ENCODE results near the gene SYCP2.

Gene SYCP2

DNA sequence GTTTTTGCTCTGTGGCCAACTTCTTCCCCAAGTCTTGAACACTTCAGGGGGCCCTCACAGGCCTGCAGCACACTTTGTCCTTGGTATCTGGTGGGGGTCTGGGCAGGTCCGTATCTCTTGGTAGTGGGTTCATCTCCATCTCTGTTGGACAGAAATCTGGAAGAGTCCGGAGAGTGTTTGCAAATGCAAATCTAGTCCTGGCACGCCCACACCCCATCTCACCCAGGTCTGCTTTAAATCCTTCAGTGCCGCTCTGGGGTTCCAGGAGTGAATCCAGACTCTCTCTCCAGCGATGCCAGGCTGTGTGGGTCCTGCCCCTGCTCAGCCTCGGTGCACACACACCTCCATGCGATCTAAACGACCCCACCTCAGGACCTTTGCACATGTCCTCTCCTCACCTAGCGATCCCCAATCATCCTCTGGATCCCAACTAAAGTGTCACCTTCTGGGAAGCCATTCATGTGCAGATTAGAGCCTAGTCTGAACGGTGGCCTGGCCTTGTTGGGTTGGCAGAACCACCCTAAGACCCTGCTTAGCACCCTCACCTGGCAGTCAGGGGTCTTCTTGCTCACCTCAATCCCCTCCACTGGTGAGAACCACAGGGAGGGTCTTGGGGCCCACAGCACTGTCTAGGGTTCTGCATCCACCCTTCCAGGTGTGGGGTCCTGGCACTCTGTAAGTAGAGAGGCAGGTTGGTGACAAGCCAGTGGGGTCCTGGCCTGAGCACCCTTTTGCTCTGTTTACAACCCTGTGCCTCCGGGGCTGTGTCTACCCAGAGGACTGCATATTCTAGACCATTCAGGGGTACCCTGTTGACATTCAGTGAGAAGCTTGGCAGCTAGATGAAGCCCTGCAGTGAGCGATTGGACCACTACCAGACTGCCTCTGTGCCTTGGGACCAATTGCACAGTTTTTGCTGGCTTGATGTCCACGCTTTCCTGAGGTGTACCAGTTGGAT lies 100.8 kb downstream of the SYCP2 start:
- DNase-seq: no peak

DNA sequence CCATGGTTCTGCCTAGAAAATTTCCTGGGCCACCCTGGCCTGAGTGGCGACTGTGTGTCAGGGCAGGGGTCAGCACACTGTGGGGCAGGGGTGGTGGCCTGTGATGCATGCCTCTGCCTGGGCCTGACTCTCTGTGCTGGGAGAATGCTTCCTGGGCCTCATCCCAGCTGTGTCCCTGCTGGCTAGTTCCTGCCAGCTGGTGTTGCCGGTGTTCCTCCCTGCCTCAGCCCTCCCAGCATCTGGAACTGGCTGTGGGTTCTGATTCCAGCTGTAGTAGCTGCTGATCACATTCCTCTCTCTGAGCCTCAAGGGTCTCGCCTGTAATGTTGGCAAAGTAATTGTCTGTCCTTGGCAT lies 101.5 kb downstream of the SYCP2 start:
- no peak for DNase-seq

DNA sequence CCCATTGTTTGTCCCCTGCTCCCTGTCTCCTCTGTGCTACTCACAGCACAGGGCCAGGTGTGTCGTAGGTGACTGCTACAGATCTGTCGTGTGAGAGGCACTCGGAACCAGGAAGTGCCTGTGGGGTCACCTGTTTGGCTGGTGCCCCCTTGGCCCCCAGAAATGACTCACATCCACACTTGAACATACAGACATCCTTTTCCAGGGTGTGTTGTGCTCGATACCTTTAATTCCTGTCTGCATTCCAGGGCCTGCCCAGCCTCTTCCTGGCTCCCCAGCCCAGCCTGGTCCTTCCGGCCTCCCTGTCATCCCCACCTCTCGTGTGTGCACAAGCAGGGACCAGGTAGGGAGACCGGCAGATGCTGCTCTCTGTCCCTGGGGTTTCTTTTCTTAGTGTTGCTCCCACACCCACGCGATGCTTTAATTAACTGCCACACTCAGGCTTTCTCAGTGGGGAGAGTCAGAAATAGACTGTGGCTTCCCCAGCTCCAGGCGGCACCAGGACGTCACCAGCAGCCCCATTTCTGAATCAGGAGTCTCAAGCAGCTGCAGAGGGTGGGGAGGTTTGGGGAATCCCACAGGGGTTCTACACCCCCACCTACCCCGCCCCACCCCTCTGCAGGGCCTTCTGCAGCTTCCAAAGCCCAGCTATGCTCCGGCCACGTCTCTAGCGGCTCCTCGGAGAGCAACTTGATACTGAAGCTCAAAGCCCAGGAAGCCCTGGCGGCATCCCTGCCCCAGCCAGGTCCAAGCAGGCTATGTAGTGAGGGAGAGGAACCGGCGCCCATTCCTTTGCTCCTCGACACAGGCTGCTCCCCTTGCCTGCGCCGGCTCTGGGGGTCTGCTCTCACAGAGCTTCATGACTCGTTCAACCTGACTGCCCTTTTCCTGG lies 102.2 kb downstream of the SYCP2 start:
- no peak for DNase-seq

DNA sequence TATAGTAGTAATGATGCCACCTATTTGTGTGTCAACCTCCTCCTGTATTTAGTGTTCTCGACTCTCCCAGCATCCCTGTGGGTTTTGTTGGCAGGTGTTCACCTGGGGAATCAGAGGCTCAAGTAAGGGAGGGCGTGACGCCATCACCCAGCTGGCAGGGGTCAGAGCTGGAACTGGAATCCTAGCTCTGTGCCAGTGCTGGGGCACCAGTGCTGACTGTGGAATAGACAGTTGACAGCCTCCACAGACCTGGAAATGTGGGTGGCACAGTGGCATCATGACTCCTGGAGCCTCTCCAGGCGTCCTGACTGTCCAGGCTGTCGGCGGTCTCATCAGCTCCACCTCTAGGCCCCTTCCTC lies 102.8 kb downstream of the SYCP2 start:
- no peak for DNase-seq

DNA sequence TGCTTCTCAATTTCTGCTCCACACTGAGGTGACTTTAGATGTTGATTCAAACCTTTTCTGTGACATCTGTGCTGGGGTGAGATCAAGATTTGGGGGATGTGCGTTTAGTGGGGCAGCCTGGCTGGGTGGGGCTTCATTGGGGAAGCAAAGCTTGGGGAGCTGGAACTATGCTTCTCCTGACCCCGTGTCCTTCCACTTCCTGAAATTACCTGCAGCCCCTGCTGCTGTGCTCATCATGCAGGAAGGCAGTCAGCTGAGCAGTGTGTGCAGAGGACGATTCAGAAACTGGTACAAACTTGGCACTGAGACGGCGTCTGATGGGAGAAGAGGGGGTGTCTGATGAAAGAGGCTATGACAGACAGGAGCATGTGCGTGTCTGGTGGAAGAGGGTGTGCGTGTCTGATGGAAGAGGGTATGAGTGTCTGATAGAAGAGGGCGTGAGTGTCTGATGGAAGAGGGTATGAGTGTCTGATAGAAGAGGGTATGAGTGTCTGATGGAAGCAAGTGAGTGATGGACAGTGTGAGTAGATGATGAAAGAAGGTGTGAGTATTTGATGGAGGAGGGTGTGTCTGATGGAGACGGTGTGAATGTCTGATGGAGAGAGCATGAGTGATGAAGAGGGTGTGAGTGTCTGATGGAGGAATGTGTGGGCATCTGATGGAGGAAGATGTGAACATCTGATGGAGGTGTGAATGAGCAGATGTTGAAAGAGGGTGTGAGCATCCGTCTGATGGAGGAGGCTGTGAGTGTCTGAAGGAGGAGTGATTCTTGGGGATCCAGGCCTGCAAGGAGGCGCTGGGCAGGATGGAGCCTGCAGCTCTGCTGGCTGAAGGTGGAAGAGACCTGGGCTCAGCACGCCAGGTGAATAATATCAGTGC lies 103.4 kb downstream of the SYCP2 start:
- DNase-seq: no peak

DNA sequence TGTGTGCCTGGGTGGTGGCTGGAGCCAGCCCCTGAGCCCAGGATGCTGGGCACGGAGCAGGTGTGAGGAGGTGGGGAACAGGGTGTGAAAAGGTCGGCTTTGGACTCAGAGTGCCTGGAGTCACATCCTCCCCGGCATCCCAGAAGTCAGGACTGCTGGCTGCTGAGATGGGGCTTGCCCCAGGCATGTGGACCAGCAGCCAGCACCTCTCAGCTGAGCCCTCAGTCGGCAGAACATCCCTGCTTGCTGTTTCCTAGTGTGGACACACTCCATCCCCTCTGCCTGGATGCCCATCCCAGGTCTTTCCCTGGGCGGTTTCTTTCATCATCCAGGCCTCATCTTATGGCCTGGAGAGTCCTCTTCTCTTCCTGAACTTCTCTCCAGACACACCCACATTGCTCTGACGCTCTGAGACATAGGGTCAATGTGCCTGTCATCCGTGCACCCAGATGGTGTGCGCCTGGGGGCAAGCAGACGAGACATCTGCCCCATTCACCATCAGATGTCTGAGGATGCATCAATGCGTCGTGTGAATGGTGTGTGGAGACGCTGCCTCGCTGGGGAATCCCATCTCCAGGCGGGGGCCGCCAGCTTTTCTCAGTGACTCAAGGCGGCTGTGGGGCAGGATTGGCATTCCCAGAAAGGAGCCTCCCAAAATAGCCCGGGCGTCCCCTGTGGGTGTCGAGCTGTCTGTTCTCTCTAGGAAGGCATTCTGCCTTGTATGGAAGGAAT lies 104.2 kb downstream of the SYCP2 start:
- DNase-seq: no peak

DNA sequence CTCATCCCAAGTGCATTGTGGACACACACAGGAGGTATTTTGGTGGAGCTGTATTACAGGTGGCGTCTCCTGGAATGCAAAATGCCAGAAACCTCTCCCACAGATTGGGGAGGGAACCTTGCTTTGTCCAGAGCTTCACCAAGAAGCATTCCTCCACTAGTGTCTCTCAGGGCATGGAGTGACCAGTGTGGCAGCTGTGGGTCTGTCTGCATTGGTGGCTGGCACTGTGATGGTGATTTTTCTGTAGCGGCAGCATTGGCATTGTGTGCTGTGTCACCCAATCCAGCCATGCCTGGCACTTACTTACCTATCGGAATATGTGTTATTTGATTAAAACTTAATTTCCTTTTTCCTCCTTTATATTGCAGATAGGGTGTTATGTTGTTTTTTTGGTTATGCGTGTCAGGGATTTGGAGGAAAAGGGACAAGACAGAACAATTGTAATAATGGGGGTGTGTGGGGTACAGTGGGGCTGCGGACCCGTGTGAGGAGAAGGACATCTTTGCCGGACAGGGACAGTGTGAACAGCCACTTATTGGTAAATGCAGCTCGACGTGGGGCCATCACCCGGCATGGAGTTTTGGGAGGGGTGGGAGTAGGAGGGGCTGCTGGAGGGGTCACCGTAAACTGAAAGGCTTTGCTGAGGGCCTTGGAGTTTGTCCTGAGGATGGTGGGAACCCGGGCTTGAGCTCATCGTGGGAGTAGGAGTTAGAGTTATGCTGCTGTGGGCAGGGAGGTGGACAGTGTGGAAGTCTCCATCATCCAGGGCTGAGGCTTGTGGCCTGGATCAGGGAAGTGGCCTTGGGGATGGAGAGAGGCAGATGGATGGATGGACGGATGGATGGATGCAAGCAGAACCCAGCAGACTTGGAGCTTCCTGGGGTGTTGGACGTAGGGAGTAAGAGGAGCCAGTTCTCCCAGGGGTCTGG lies 105.0 kb downstream of the SYCP2 start:
- no peak for DNase-seq

DNA sequence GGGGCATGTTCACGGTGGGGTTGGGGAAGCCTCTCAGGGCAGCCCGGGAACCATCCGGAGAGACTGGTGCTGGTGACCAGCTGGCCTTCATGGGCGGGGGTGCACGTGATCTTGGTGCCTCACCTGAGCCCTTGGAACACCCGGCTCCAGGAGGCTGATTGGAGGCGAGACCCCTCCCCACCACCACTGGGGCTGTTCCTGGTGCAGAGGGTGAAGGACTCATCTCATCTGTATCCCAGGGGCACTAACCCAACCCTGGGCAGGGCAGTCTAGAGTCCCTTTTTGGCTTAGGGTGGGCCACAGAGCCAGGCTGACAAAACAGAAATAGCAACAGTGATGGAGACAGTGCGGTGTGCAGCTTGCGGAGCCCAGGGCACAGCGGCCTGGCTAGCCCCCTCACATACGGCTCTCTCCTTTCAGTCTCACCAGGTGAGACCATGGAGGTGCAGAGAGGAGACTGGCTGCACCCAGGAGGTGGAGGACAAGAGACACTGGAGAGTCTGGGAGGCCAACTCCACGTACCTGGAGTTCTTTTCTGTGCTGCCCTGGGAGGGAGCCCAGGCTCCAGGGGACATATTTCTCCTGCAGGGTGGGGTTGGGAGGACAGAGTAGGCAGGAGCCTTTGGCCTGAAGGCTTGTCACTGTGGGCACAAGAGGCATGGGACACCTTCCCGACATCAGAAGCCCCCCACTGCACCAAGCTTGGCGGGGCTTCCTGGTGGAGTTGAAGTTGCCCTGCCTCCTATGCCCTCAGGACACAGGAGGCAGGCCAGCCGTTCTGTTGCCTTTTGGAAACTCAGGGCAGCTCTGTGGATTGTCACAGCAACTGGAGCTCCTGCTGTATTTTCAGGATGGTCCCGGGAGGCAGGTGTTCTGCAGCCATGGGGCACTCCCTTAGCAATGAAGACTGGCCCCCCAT lies 106.0 kb downstream of the SYCP2 start:
- no peak for DNase-seq

DNA sequence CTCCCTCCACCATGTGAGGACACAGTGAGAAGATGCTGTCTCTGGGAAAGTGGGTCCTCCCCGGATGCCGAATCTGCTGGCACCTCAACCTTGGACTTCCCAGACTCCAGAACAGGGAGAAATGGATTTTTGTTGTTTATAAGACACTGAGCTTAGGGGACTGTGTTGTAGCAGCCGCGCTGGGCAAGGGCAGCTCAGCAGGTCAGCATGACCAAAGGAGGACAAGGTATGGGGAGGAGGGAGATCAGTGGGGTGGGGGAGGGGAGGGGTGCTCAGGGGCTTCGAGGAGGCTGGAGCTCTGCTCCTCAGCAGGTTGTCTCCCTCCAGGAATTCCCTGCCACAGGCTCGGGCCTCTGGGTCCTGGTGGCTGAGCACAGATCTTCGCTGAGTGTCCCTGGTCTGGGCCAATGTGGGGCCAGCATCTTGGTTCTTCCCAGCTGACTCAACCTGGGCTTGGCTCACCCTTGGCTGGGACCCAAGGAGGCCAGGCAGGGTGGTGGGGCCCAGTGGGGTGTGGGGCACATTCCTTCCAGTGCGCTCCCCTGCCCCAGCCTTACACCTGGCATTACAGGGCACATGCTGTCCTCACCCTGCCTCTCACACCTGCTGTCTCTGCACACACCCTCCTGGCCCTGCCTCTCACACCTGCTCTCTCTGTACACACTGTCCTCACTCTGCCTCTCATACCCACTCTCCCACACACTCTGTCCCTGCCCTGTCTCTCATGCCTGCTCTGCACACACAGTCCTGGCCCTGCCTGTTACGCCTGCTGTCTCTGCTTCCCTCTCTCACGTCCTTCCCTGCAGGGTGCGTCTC lies 107.3 kb downstream of the SYCP2 start:
- DNase-seq: no peak

DNA sequence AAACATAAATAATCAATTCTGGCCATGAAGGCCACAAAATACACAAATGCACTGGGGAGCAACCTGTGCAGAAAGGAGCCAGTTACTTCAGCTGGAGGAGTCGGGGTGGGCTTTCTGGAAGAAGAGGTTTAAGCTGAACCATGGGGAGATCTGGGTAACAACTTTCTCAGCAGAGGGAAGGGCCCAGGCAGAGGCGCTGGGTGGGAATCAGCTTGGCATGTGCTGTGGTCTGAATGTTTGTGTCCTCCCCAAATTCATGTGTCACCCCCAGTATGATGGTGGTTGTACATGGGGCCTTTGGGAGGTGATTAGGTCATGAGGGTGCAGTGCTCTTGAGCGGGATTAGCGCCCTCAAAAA lies 107.9 kb downstream of the SYCP2 start:
- DNase-seq: no peak

DNA sequence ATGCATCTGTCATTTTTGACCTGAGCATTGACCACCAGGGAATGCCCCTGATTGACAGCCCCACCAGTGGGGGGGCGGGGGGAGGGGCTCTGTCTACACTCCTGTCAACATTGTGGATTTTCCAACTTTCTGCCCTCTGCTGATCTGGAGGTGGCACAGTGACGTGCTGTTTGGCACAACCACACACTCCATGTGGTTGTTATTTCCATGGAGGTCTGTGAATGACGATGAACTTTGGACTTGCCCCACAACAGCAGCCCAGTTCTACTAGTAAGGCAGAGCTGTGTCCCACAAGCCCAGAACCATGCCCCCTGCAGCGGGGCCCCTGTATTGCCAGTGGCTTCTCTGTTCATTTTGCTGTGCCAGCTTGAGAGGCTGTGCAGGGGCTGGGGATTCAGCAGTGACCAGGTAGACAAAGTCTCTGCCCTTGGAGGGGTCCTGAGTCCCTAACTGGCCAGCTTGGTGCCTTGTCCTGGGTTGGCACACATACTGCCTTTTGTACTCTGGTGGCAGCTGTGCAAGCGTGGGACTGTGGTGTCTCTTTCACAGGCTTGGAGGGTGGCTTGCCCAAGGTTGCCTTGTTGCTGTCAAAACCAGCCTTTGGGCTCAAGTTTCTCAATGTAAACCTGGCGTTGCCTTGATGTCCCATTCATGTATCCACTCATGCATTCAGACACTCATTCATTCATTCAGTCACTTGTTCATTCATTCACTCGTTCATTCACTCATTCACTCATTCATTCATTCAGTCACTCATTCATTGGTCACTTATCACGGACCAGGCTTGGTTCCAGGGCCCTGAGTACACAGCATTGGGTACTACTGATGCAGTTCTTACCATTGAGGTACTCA lies 108.5 kb downstream of the SYCP2 start:
- no peak for DNase-seq

DNA sequence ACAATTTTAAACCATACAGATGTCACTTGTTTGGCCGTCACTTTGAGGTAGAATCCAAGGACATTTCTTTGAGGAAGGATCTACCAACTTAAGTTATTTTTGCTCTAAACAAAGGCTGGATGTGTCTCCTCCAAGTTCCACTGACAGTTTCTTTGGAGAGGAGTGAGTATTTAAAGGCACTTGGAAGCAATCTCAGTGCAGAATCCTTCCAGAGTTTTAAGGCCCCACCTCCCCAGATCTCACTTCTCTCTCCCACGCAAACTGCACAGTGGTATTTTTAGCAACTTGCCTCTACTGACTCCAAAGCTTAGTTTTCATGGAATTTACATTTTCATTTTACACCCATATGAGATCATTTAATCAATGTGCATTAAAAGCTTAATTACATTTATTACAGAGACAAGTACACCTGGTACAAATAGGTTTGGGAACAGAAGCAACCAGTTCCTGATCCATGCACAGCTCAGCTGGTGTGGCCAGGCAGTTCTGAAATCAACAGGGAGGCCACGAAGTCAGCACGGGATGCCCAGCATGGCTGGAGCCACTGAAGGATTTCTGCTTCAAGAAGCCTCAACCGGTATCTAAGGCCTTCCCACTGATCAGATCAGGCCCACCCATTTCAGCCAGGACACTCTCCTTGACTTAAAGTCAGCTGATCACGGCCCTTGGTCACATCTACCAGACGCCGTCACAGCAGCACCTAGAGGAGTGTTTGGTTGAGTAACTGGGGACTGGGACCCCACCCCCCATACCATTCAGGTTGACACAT lies 109.8 kb downstream of the SYCP2 start:
- no peak for DNase-seq

DNA sequence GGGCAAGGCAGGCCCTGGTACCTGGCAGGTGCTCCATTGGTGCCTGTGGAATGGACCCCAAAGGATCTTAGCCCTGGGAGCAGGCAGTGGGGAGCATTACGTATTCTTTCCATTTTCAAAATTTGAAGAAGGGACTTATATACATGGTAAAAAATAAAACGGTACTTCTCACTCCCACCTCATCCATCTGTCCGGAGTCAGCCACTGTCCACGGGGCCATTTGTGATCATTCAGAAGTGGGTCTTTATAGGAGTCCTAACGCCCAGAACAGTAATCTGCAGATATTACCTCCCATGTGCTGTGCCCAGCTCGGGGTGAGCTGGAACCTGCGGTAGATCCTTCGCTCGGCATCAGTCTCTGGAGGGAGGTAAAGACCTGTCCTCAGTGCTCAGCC lies 110.4 kb downstream of the SYCP2 start:
- no peak for DNase-seq

DNA sequence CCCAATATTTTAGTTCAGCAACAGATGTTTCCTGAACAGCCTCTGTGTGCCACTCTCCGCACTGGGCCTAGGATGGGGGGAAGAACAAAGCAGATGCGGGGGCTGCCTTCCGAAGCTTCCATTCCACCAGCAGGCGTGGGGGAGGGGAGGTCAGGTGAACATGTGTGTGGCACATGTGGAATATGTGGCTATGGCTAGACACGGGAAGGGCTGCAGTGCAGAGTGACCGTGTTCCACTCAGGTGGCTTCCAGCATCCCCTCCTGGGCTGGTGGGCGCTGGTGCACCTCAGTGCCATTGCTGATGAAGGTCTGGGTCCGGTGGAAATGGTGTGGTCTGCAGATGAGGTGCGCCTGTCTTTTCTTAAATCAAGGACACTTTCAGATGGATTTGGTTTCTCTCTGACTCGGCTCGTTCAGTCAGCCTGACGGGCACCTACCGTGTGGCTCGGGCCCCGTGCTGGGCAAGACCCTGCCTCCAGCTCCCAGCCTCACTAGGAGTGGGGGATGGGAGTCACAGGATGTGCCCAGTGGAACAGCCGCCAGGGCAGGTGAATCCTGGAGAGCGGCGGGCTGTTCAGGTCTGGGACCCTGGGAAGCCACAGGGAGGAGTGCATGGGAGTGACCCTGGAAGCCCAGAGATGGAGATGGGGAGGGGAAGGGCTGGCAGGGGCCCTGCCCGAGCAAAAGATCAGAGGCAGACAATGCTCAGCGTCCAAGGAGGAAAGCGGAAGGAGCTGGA lies 111.0 kb downstream of the SYCP2 start:
- DNase-seq: no peak

DNA sequence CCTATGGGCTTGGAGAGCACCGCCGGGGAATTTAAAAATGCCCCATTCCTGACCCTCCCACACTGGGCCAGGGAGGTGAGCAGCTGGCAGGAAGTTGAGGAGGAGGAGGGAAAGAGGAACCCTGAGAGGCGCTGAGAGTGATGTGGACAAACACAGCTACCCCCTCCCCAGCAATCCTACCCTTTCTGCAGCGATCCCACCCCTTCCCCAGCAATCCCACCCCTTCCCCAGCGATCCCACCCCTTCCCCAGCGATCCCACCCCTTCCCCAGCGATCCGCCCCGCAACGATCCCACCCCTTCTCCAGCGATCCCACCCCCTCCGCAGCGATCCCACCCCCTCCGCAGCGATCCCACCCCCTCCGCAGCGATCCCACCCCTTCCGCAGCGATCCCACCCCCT lies 111.6 kb downstream of the SYCP2 start:
- DNase-seq: no peak

DNA sequence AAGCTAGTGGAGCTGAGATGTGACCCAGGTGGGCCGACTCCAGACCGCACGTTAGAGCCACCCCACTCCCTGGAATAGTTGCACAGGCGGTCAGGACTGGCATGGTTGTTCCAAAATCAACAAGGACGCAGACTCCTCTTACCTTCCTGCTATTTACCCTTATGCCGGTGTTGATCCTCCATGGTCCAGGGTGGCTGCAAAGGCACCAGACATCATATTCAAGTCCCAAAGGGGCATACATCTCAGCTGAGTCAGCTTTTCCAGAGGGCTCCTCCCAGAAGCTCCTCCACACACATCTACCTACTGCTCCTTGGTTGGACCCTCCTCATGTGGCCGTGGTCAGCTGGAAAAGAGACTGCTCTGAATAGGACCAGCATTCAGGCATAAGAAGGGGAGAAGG lies 112.2 kb downstream of the SYCP2 start:
- DNase-seq: no peak

All from NCI-H1694 (cell line).